ENCODE results near the gene ROR1. TPM values are rescaled to one million over a fixed set of nuclear protein-coding genes. Genes with fewer than 3 reads are reported as not detected.

ROR1 gene
- total and polyA plus RNA-seq, 7 experiments from 2014 or later = 0.07 to 0.22 (median 0.16) TPM; not detected in 4

DNA sequence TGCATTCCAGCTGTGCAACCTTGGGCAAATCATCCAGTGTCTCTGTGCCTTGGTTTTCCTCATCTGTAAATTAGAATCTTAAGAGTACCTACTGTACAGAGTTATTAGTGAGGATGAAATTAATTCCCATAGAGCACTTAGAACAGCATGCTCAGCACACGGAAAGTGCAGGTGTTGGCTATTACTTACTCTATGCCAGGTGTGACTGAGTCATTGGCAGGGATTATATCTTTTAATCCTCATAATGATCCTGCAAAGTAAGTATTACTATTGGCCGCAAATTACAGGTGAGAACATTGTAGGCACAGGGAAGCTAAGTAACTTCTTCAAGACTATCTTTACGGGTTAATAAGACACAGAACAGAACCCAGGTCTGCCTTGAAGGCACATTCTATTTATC lies 423.3 kb downstream of the ROR1 start:
- POLR2A ChIA-PET = no interaction called here

DNA sequence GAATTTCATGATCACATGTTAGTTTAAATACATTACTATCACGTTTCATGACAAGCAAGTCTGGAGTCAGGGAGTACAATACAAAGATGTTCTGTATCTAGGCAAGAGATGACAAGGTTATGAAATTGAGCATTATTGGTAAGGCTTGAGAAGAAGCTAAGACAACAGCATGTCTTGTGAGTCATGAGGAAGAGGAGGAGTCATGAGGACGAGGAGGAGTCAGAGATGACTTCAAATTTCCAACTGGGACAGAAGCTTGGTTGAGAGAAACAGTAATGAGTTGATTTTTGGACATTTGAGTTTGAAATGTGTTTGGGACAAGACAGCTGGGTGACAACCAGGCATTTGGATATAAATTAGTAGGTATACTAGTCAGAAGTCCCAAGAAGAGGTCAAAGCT lies 425.3 kb downstream of the ROR1 start:
- CTCF ChIA-PET = no interaction called here

More for the DNA sequence above, 423.3 kb downstream of the ROR1 start:
- H3K36me3 Mint-ChIP-seq = no peaks in the 10 kb centered on the region
- no peaks in the 10 kb centered on the region for H3K4me1 Mint-ChIP-seq
- H3K4me3 ChIP-seq (ENCODE audit: low read length) = no peak overlapping the region
- no peaks in the 10 kb centered on the region for H3K36me3 ChIP-seq (ENCODE audit: control insufficient read depth in 2 of 3, insufficient read depth in 3 of 3, low read length in 3 of 3)
- H3K27me3 ChIP-seq (ENCODE audit: control insufficient read depth in 2 of 2, insufficient read depth in 2 of 2, low read length in 2 of 2) = no peaks in the 10 kb centered on the region
- no peaks in the 10 kb centered on the region for H3K27me3 Mint-ChIP-seq
- CTCF ChIA-PET = no interaction called here
- H3K4me1 ChIP-seq (ENCODE audit: control insufficient read depth in 2 of 2, insufficient read depth in 2 of 2, low read length in 2 of 2) = no peaks in the 10 kb centered on the region
- H3K9me3 ChIP-seq (ENCODE audit: control insufficient read depth in 2 of 3, low read length in 3 of 3) = no peaks in the 10 kb centered on the region
- no peak overlapping the region for H3K27ac ChIP-seq (ENCODE audit: low read depth, low read length)
- no peaks in the 10 kb centered on the region for H3K9me3 Mint-ChIP-seq
- H3K4me3 Mint-ChIP-seq = no peak overlapping the region
- intact Hi-C loops (cut with micrococcal nuclease) = no loop called here
- DNase-seq = no peak
- H3K27ac Mint-ChIP-seq = no peak overlapping the region
- no peak for ATAC-seq

DNA sequence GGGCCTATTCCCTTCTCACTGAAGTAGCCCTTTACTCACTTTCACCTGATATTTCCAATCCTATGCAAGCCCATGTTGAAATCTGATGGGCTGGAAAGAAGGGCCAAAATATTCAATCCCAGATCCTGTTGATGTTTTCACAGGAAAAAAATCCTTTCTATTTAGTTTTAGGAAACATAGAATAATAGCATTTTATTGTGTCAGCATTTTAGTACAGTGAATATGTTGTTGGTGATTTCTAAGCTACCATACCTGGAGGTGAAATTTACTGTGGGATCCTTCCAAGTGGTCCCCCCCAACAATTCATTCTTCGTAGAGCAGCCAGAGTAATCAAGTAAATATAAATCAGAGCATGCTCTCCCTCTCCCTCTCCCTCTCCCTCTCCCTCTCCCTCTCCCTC lies 426.2 kb downstream of the ROR1 start:
- Histone ChIP-seq H3K27me3 (ENCODE audit: control insufficient read depth in 2 of 2, insufficient read depth in 2 of 2, low read length in 2 of 2) (no peaks in the 10 kb centered on the region), H3K9me3 (ENCODE audit: control insufficient read depth in 2 of 3, low read length in 3 of 3) (no peaks in the 10 kb centered on the region), H3K4me3 (ENCODE audit: low read length) (no peak overlapping the region), H3K4me1 (ENCODE audit: control insufficient read depth in 2 of 2, insufficient read depth in 2 of 2, low read length in 2 of 2) (no peaks in the 10 kb centered on the region), H3K27ac (ENCODE audit: low read depth, low read length) (no peak overlapping the region), H3K36me3 (ENCODE audit: control insufficient read depth in 2 of 3, insufficient read depth in 3 of 3, low read length in 3 of 3) (no peaks in the 10 kb centered on the region)
- Mint-ChIP-seq H3K9me3 (no peaks in the 10 kb centered on the region), H3K27ac (no peak overlapping the region), H3K4me1 (no peaks in the 10 kb centered on the region), H3K4me3 (no peak overlapping the region), H3K27me3 (peaks cover 0 to 18% (median 7%) of the 10 kb centered on the region in 5 donors), H3K36me3 (no peaks in the 10 kb centered on the region)
- no peak for ATAC-seq
- no peak for DNase-seq
- ChIA-PET CTCF (no interaction called here), POLR2A (no interaction called here)
- intact Hi-C loops (cut with micrococcal nuclease) = no loop called here

More for the DNA sequence above, 425.3 kb downstream of the ROR1 start:
- Histone ChIP-seq H3K27ac (ENCODE audit: low read depth, low read length) (no peak overlapping the region), H3K36me3 (ENCODE audit: control insufficient read depth in 2 of 3, insufficient read depth in 3 of 3, low read length in 3 of 3) (no peaks in the 10 kb centered on the region), H3K27me3 (ENCODE audit: control insufficient read depth in 2 of 2, insufficient read depth in 2 of 2, low read length in 2 of 2) (no peaks in the 10 kb centered on the region), H3K4me1 (ENCODE audit: control insufficient read depth in 2 of 2, insufficient read depth in 2 of 2, low read length in 2 of 2) (no peaks in the 10 kb centered on the region), H3K4me3 (ENCODE audit: low read length) (no peak overlapping the region), H3K9me3 (ENCODE audit: control insufficient read depth in 2 of 3, low read length in 3 of 3) (no peaks in the 10 kb centered on the region)
- H3K9me3 Mint-ChIP-seq = no peaks in the 10 kb centered on the region
- H3K27me3 Mint-ChIP-seq = peaks cover 0 to 10% (median 4%) of the 10 kb centered on the region in 5 donors
- POLR2A ChIA-PET = no interaction called here
- H3K4me1 Mint-ChIP-seq = no peaks in the 10 kb centered on the region
- intact Hi-C loops (cut with micrococcal nuclease) = no loop called here
- no peaks in the 10 kb centered on the region for H3K36me3 Mint-ChIP-seq
- no peak for ATAC-seq
- H3K27ac Mint-ChIP-seq = no peak overlapping the region
- no peak for DNase-seq
- no peak overlapping the region for H3K4me3 Mint-ChIP-seq

DNA sequence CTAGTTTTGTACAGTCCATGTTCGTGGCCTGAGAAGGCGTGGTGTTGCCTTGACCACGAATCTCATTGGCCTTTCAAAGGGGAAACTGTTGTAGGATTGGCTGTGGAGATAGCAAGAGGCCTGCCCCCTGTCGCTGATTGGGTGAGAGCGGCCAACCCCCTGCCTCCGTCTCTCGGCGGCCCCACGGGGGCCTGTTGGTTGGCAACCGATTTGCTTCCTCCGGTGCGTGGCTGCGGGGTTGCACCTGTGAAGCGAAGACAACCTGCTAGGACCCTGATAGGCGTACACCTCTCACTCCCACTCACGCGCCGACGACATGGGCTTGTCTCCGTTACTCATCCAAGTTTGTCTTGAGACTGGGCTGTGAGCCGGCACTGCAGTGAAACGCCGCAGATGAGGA lies 429.6 kb downstream of the ROR1 start, which contains the start of gene UBE2U:
Gene UBE2U (plus strand): TSS at position 204 of the 400 bp plus-strand sequence. CDS start 428 bp downstream, outside the sequence.
- no peak within 1 kb of the TSS for H3K4me3 Mint-ChIP-seq
- Histone ChIP-seq H3K4me3 (ENCODE audit: low read length) (no peak within 1 kb of the TSS), H3K4me1 (ENCODE audit: control insufficient read depth in 2 of 2, insufficient read depth in 2 of 2, low read length in 2 of 2) (no peaks in the 10 kb centered on the region), H3K36me3 (ENCODE audit: control insufficient read depth in 2 of 3, insufficient read depth in 3 of 3, low read length in 3 of 3) (no peaks in the 10 kb centered on the region), H3K9me3 (ENCODE audit: control insufficient read depth in 2 of 3, low read length in 3 of 3) (no peaks in the 10 kb centered on the region), H3K27me3 (ENCODE audit: control insufficient read depth in 2 of 2, insufficient read depth in 2 of 2, low read length in 2 of 2) (no peaks in the 10 kb centered on the region), H3K27ac (ENCODE audit: low read depth, low read length) (no peak within 1 kb of the TSS)
- DNase-seq (no peak), ATAC-seq (no peak)
- H3K9me3 Mint-ChIP-seq = no peaks in the 10 kb centered on the region
- no peaks in the 10 kb centered on the region for H3K4me1 Mint-ChIP-seq
- CTCF ChIA-PET = no interaction called here
- POLR2A ChIA-PET = no interaction called here
- intact Hi-C loops (cut with micrococcal nuclease) = no loop called here
- no peaks in the 10 kb centered on the region for H3K36me3 Mint-ChIP-seq
- peaks cover 3 to 27% (median 16%) of the 10 kb centered on the region in 5 donors for H3K27me3 Mint-ChIP-seq
- no peak within 1 kb of the TSS for H3K27ac Mint-ChIP-seq

DNA sequence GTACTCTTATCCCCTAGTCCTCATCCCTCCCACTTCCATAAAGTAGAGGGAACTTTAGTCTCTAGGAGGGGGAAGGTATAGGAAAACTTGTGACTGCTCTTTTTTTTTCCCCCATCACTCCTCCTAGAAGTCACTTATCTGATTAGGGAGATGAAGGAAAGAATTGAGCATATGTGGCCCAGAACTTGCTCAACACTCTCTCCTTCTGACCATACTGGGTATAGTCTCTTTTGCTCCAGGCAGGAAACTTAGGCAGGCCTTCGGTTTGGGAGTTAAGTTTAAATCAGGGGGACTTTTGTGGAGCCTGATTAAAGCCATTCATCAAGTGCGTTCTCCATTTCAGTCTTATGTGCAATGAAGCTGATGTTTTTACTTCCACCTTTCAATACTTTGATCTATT lies 435.4 kb downstream of the ROR1 start:
- no peak for ATAC-seq
- DNase-seq = no peak
- ChIA-PET POLR2A (no interaction called here), CTCF (no interaction called here)
- H3K4me3 ChIP-seq (ENCODE audit: low read length) = no peak overlapping the region
- no peak overlapping the region for H3K27ac ChIP-seq (ENCODE audit: low read depth, low read length)
- Mint-ChIP-seq H3K36me3 (no peaks in the 10 kb centered on the region), H3K4me3 (no peak overlapping the region), H3K9me3 (no peaks in the 10 kb centered on the region), H3K27ac (no peak overlapping the region), H3K27me3 (peaks cover 15 to 24% (median 16%) of the 10 kb centered on the region in 5 donors), H3K4me1 (no peaks in the 10 kb centered on the region)
- H3K9me3 ChIP-seq (ENCODE audit: control insufficient read depth in 2 of 3, low read length in 3 of 3) = no peaks in the 10 kb centered on the region
- H3K27me3 ChIP-seq (ENCODE audit: control insufficient read depth in 2 of 2, insufficient read depth in 2 of 2, low read length in 2 of 2) = no peaks in the 10 kb centered on the region
- no peaks in the 10 kb centered on the region for H3K36me3 ChIP-seq (ENCODE audit: control insufficient read depth in 2 of 3, insufficient read depth in 3 of 3, low read length in 3 of 3)
- intact Hi-C loops (cut with micrococcal nuclease) = no loop called here
- no peaks in the 10 kb centered on the region for H3K4me1 ChIP-seq (ENCODE audit: control insufficient read depth in 2 of 2, insufficient read depth in 2 of 2, low read length in 2 of 2)

- H3K27me3 ChIP-seq (ENCODE audit: control insufficient read depth in 2 of 2, insufficient read depth in 2 of 2, low read length in 2 of 2) = no peaks in the 10 kb centered on the region
- ChIA-PET CTCF (no interaction called here), POLR2A (no interaction called here)
- H3K36me3 ChIP-seq (ENCODE audit: control insufficient read depth in 2 of 3, insufficient read depth in 3 of 3, low read length in 3 of 3) = no peaks in the 10 kb centered on the region
- H3K27ac ChIP-seq (ENCODE audit: low read depth, low read length) = no peak overlapping the region
- peaks cover 0 to 17% (median 10%) of the 10 kb centered on the region in 5 donors for H3K27me3 Mint-ChIP-seq
- no peaks in the 10 kb centered on the region for H3K4me1 Mint-ChIP-seq
- DNase-seq (no peak), ATAC-seq (no peak)
- H3K36me3 Mint-ChIP-seq = no peaks in the 10 kb centered on the region
- peaks cover 0 to 2% (median 0%) of the 10 kb centered on the region in 11 donors for H3K9me3 Mint-ChIP-seq
- H3K4me1 ChIP-seq (ENCODE audit: control insufficient read depth in 2 of 2, insufficient read depth in 2 of 2, low read length in 2 of 2) = no peaks in the 10 kb centered on the region
- H3K4me3 Mint-ChIP-seq = no peak overlapping the region
- H3K9me3 ChIP-seq (ENCODE audit: control insufficient read depth in 2 of 3, low read length in 3 of 3) = no peaks in the 10 kb centered on the region
- H3K27ac Mint-ChIP-seq = no peak overlapping the region
- intact Hi-C loops (cut with micrococcal nuclease) = no loop called here
- H3K4me3 ChIP-seq (ENCODE audit: low read length) = no peak overlapping the region
These were observed 438.2 kb downstream of the ROR1 start for GRCh38 chr1:64212031-64212430.

DNA sequence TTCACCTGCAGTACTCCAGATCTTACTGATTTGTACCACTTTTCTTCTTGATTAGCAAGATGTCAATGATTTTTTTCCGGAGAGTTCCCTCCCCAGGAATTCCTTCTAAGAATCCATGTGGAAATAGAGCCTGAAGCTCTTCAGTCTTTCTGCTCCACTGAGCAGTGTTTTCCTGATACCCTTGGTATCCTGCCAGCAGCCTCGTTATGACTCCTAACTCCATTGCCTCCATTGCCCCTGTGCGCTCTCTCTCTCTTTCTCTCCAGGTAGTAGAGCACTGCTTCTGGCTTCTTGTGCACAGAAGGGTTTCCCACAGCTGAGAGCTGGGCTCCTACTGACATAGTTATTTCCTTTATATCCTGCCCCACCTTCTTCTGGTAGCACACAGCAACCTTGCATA lies 441.8 kb downstream of the ROR1 start:
- POLR2A ChIA-PET = interaction anchor here (0.7 kb wide), 1 partner anchor 676 kb away, joined by 4 read pairs; no protein-coding TSS in a partner anchor
- H3K27me3 Mint-ChIP-seq = peaks cover 10 to 34% (median 19%) of the 10 kb centered on the region in 5 donors

More for the DNA sequence above, 441.8 kb downstream of the ROR1 start:
- Mint-ChIP-seq H3K9me3 (peaks cover 0 to 2% (median 0%) of the 10 kb centered on the region in 11 donors), H3K4me1 (no peaks in the 10 kb centered on the region), H3K4me3 (no peak overlapping the region), H3K27ac (no peak overlapping the region), H3K36me3 (no peaks in the 10 kb centered on the region)
- intact Hi-C loops (cut with micrococcal nuclease) = no loop called here
- no peak for DNase-seq
- no peak overlapping the region for H3K4me3 ChIP-seq (ENCODE audit: low read length)
- ATAC-seq = no peak
- H3K36me3 ChIP-seq (ENCODE audit: control insufficient read depth in 2 of 3, insufficient read depth in 3 of 3, low read length in 3 of 3) = no peaks in the 10 kb centered on the region
- no peaks in the 10 kb centered on the region for H3K27me3 ChIP-seq (ENCODE audit: control insufficient read depth in 2 of 2, insufficient read depth in 2 of 2, low read length in 2 of 2)
- H3K9me3 ChIP-seq (ENCODE audit: control insufficient read depth in 2 of 3, low read length in 3 of 3) = no peaks in the 10 kb centered on the region
- no peaks in the 10 kb centered on the region for H3K4me1 ChIP-seq (ENCODE audit: control insufficient read depth in 2 of 2, insufficient read depth in 2 of 2, low read length in 2 of 2)
- CTCF ChIA-PET = no interaction called here
- no peak overlapping the region for H3K27ac ChIP-seq (ENCODE audit: low read depth, low read length)
